Motor neuron (in vitro differentiated cells): ENCODE measurements around the gene EPM2A. TPM values are rescaled to one million over a fixed set of nuclear protein-coding genes. Genes with fewer than 3 reads are reported as not detected.
A peak's percentile ranks its signal among the peaks of the same experiment; 100 is the strongest.

Experiments
- ATAC-seq, 8 experiments: fragments of 200-7000 bp; cut with Tn5 transposase; replicated peaks in 6 of 8; 2 replicates each; pipeline ENCODE4 v1.8.0; 2021; ENCODE audit warnings: mild to moderate bottlenecking in 8 of 8, moderate library complexity in 8 of 8
- H3K27ac ChIP-seq, 2 donors: fragments of 250-450 bp; sonication (Bioruptor Pico); 2 replicates each; pipeline ENCODE4 v1.9.0; 2021; ENCODE audit warnings: antibody characterized with exemption in 2 of 2, mild to moderate bottlenecking in 2 of 2, moderate library complexity in 1 of 2
- H3K4me1 ChIP-seq, 2 donors: fragments of 250-450 bp; sonication (Bioruptor Pico); replicated peaks in 1 of 2; 2 replicates each; pipeline ENCODE4 v1.6.1; 2021; ENCODE audit warnings: antibody characterized with exemption in 2 of 2, mild to moderate bottlenecking in 2 of 2, moderate library complexity in 1 of 2
- H3K4me3 ChIP-seq, 5 donors: fragments of 250-450 bp; sonication (Bioruptor Pico); 2 replicates each; pipeline ENCODE4 v1.9.0; 2021; ENCODE audit warnings: antibody characterized with exemption in 5 of 5, mild to moderate bottlenecking in 5 of 5, moderate library complexity in 4 of 5
- WGBS, 10 experiments: fragments of 450-650 bp; shearing (Covaris generic); methylation state at CpG; one replicate each; pipeline ENCODE4 v1.0.0; 2022; 5-methylcytosine and 5-hydroxymethylcytosine counted together
- in situ Hi-C, 9 experiments: fragments of 400-800 bp; cut with MboI; loops; one replicate each; pipeline ENCODE4 v1.15.0; 2021; ENCODE audit warnings: low sequenced_read_pairs in 9 of 9, low pct_unique_long_range_greater_than_20kb in 2 of 9; ENCODE audit not compliant: unreplicated experiment in 9 of 9
- total RNA-seq, 8 experiments: library from RNA; unstranded; fragments of 300-600 nt; gene quantifications; 2 replicates each; pipeline versions ENCODE4 v1.2.3 to v1.2.4, GENCODE V29; 2022

EPM2A gene
- total RNA-seq, 8 experiments from 2014 or later: 8.7 to 20.9 (median 11.1) TPM

DNA sequence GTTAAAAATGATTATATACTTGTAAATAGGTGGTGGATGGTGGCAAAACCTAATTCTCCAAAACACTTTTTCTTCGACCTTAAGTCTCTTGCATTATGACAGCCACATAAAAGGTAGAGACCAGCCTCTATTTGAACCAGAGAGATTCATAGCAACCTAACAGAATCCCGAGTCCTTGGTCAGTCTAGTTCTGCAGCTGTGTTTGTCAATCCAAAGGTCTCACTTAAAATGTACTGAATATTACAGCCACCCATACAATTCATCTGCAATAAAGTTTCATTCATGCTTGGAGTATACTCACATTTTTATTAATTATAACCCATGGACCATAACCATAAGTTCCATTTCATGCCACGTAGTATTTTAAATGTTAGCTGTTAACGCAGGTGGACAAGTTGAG lies 87.2 kb downstream of the EPM2A start:
- no peaks in the 10 kb centered on the region for H3K4me1 ChIP-seq
- in situ Hi-C loops: loop anchor here in 4 of 9 experiments (25.0 kb wide), 3 partner anchors 411 to 1061 kb away; no protein-coding TSS in a partner anchor
- WGBS, 10 experiments: 86 to 100% (median 93%) methylated on average over 1 to 4 of the region's 4 CpGs
- H3K27ac ChIP-seq: no peak overlapping the region
- no peak for ATAC-seq
- no peak overlapping the region for H3K4me3 ChIP-seq

- H3K27ac ChIP-seq: no peak overlapping the region
- H3K4me1 ChIP-seq: no peaks in the 10 kb centered on the region
- WGBS, 10 experiments: 71 to 100% (median 88%) methylated on average over 1 of the region's 1 CpG; no CpG with 5 or more reads in 5 of the 10 experiments
- no peak overlapping the region for H3K4me3 ChIP-seq
- no peak for ATAC-seq
- in situ Hi-C loops: loop anchor here in 4 of 9 experiments (25.0 kb wide), 3 partner anchors 410 to 1060 kb away; no protein-coding TSS in a partner anchor
Observed at GRCh38 chr6:145647602-145648001, 87.7 kb downstream of the EPM2A start.

- ATAC-seq: peak in 3 of 8 experiments; percentile 39 to 69 (median 52)
Observed at GRCh38 chr6:145643760-145644159, 91.6 kb downstream of the EPM2A start.

GRCh38 chr6:145633981-145634627 lies 101.2 kb downstream of the EPM2A start:
- in situ Hi-C loops: loop anchor here in 4 of 9 experiments (25.0 kb wide), 3 partner anchors 397 to 1047 kb away; no protein-coding TSS in a partner anchor
- WGBS, 10 experiments: 0 to 75% (median 50%) methylated on average over 2 to 11 of the region's 11 CpGs
- H3K4me1 ChIP-seq: peaks cover 0 to 10% of the 10 kb centered on the region in 2 donors
- peak; percentile 89 to 98 (median 94) for ATAC-seq
- no peak overlapping the region for H3K27ac ChIP-seq
- H3K4me3 ChIP-seq: no peak overlapping the region

More at GRCh38 chr6:145643760-145644159, 91.6 kb downstream of the EPM2A start:
- in situ Hi-C loops: loop anchor here in 4 of 9 experiments (25.0 kb wide), 3 partner anchors 406 to 1056 kb away; no protein-coding TSS in a partner anchor
- H3K27ac ChIP-seq: no peak overlapping the region
- 60 to 100% (median 83%) methylated on average over 1 to 3 of the region's 3 CpGs; no CpG with 5 or more reads in 5 of the 10 experiments for WGBS, 10 experiments
- no peak overlapping the region for H3K4me3 ChIP-seq
- H3K4me1 ChIP-seq: no peaks in the 10 kb centered on the region

- Histone ChIP-seq H3K4me3 (no peak overlapping the region), H3K27ac (no peak overlapping the region), H3K4me1 (peaks cover 0 to 10% of the 10 kb centered on the region in 2 donors)
- no peak for ATAC-seq
- 83 to 100% (median 93%) methylated on average over 2 to 6 of the region's 6 CpGs; no CpG with 5 or more reads in 4 of the 10 experiments for WGBS, 10 experiments
- in situ Hi-C loops: loop anchor here in 4 of 9 experiments (25.0 kb wide), 3 partner anchors 396 to 1046 kb away; no protein-coding TSS in a partner anchor
Observed at GRCh38 chr6:145632971-145633370, 102.3 kb downstream of the EPM2A start.

- no peak overlapping the region for H3K4me3 ChIP-seq
- ATAC-seq: no peak
- in situ Hi-C loops: loop anchor here in 4 of 9 experiments (25.0 kb wide), 3 partner anchors 394 to 1044 kb away; no protein-coding TSS in a partner anchor
- peaks cover 0 to 10% of the 10 kb centered on the region in 2 donors for H3K4me1 ChIP-seq
- H3K27ac ChIP-seq: no peak overlapping the region
Observed at GRCh38 chr6:145631374-145631773, 103.9 kb downstream of the EPM2A start.

- peaks cover 0 to 10% of the 10 kb centered on the region in 2 donors for H3K4me1 ChIP-seq
- H3K4me3 ChIP-seq: no peak overlapping the region
- WGBS, 10 experiments: 83 to 100% (median 100%) methylated on average over 1 to 3 of the region's 3 CpGs; no CpG with 5 or more reads in 6 of the 10 experiments
- in situ Hi-C loops: loop anchor here in 4 of 9 experiments (25.0 kb wide), 3 partner anchors 393 to 1043 kb away; no protein-coding TSS in a partner anchor
- no peak overlapping the region for H3K27ac ChIP-seq
- ATAC-seq: no peak
Observed at GRCh38 chr6:145630598-145630997, 104.7 kb downstream of the EPM2A start.

- no peak overlapping the region for H3K27ac ChIP-seq
- peaks cover 0 to 10% of the 10 kb centered on the region in 2 donors for H3K4me1 ChIP-seq
- ATAC-seq: no peak
- 33 to 100% (median 74%) methylated on average over 1 to 3 of the region's 4 CpGs; no CpG with 5 or more reads in 3 of the 10 experiments for WGBS, 10 experiments
- no peak overlapping the region for H3K4me3 ChIP-seq
- in situ Hi-C loops: loop anchor here in 4 of 9 experiments (25.0 kb wide), 3 partner anchors 392 to 1042 kb away; no protein-coding TSS in a partner anchor
Observed at GRCh38 chr6:145629478-145629877, 105.8 kb downstream of the EPM2A start.

- in situ Hi-C loops: loop anchor here in 4 of 9 experiments (25.0 kb wide), 3 partner anchors 390 to 1040 kb away; no protein-coding TSS in a partner anchor
- WGBS, 10 experiments: 70 to 100% (median 98%) methylated on average over 1 to 12 of the region's 17 CpGs; no CpG with 5 or more reads in 4 of the 10 experiments
- H3K27ac ChIP-seq: no peak overlapping the region
Observed at GRCh38 chr6:145627451-145627850, 107.9 kb downstream of the EPM2A start.

DNA sequence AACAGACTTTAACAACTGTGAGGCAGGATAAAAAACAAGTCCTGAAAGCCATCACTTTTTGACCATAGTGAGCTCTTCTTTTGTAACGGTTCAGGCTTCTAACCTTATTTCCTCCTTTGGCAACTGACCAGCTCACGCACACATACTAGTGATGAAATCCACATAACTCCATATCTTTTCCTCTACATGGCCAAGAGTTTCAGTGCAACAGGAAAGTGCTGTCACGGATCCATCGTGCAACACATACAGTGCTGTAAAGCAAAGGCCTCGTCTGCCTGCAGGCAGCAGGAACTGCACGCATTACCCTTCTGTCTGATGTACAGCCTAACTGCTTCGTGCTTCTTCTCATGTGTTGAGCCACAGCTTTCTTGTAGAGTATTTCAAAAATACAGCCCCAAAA lies 108.5 kb downstream of the EPM2A start:
- H3K4me3 ChIP-seq: no peak overlapping the region
- H3K4me1 ChIP-seq: no peaks in the 10 kb centered on the region
- WGBS, 10 experiments: 80 to 100% (median 97%) methylated on average over 1 to 7 of the region's 7 CpGs; no CpG with 5 or more reads in 2 of the 10 experiments
- ATAC-seq: no peak
- in situ Hi-C loops: loop anchor here in 4 of 9 experiments (25.0 kb wide), 3 partner anchors 390 to 1040 kb away; no protein-coding TSS in a partner anchor
- H3K27ac ChIP-seq: no peak overlapping the region

More at GRCh38 chr6:145627451-145627850, 107.9 kb downstream of the EPM2A start:
- H3K4me3 ChIP-seq: no peak overlapping the region
- ATAC-seq: no peak
- peaks cover 0 to 1% of the 10 kb centered on the region in 2 donors for H3K4me1 ChIP-seq

DNA sequence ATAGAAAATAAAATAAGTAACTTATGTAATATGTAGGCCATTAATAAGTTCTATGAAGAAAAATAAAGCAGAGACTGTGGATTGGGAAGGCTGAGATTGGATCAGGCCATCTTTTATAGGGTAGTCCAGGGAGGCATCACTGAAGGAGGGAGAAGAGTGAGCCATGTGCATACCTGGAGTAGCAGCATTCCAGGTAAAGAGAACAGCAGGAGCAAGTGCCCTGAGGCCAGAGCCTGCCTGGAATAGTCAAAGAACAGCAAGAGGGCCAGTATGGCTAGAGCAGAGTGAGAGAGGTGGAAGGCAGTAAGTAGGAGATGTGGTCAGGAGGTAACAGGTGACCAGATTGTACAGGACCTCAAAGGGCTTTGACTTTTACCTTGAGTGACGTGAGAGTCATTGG lies 112.1 kb downstream of the EPM2A start:
- Histone ChIP-seq H3K4me1 (no peaks in the 10 kb centered on the region), H3K4me3 (no peak overlapping the region), H3K27ac (no peak overlapping the region)
- ATAC-seq: no peak
- WGBS, 10 experiments: 50 to 100% (median 80%) methylated on average over 1 of the region's 1 CpG; no CpG with 5 or more reads in 5 of the 10 experiments
- in situ Hi-C loops: no loop called here

DNA sequence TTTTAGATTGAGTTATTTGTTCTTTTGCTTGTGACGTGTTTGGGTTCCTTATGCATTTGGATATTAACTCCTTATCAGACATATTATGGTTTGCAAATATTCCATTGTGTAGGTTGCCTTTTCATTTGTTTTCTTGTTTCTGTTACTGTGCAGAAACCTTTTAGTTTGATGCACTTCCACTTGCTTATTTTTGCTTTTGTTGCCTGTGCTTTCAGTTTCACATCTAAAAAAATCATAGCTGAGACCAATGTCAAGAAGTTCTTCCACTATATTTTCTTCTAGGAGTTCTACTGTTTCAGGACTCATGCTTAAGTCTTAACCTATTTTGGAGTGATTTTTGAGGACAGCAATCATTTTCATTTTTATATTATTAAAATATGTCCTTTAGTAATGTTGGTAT lies 113.5 kb downstream of the EPM2A start:
- in situ Hi-C loops: no loop called here
- 61 to 100% (median 88%) methylated on average over 1 of the region's 1 CpG; no CpG with 5 or more reads in 1 of the 10 experiments for WGBS, 10 experiments
- Histone ChIP-seq H3K4me3 (no peak overlapping the region), H3K4me1 (no peaks in the 10 kb centered on the region), H3K27ac (no peak overlapping the region)
- ATAC-seq: no peak

DNA sequence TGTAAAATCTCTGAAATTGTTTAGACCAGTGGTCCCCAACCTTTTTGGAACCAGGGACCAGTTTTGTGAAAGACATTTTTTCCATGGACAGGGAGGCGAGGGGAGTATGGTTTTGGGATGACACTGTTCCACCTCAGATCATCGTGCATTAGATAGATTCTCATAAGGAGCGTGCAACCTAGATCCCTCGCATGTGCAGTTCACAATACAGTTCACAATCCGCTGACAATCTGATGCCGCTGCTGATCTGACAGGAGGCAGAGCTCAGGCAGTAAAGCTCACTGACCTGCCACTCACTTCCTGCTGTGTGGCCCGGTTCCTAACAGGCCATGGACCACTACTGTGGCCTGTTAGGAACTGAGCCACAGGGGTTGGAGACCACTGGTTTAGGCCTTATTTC lies 115.2 kb downstream of the EPM2A start:
- WGBS, 10 experiments: 58 to 92% (median 80%) methylated on average over 1 to 6 of the region's 7 CpGs; no CpG with 5 or more reads in 5 of the 10 experiments

More for the DNA sequence above, 115.2 kb downstream of the EPM2A start:
- no peak overlapping the region for H3K27ac ChIP-seq
- H3K4me3 ChIP-seq: no peak overlapping the region
- no peaks in the 10 kb centered on the region for H3K4me1 ChIP-seq
- in situ Hi-C loops: no loop called here
- ATAC-seq: no peak
